Measurements from ENCODE around the gene RGS7. TPM values are rescaled to one million over a fixed set of nuclear protein-coding genes. Genes with fewer than 3 reads are reported as not detected.
A peak's percentile ranks its signal among the peaks of the same experiment; 100 is the strongest.

Gene RGS7
- total and polyA plus RNA-seq, 2 of the 8 experiments (the other 6 are each of a cell fraction or from before 2014, with no cell fraction given) = 1.6 to 3.0 TPM

DNA sequence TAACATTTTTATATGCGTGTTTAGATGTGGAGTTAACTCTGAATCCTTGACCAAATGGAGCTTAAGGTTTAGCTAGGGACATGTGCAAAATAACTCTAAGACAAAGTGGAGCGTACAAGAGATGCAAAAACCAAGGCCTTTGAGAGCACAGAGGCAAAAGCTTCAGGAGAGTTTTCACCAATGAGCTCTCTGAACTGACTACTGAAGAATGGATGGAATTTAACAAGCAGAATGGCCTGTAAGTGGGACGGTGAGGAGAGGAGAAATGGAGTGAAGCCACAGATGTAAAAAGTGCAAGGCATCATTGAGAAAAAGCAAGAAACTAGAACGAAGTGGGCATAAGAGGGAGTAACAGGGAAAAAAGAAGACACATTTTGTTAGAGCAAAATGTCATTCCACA is 260.0 kb downstream of the RGS7 start:
- Histone ChIP-seq H3K14ac (ENCODE audit: insufficient read length) (no peak overlapping the region), H3K56ac (replicated peaks; ENCODE audit: insufficient read length, low read depth, low read length) (no peak overlapping the region), H3K4me1 (replicated peaks in 1 of 4; ENCODE audit: control insufficient read depth in 3 of 4, insufficient read depth in 4 of 4, low read length in 3 of 4) (peaks cover 0 to 6% (median 3%) of the 10 kb centered on the region in 4 experiments; a peak in 3 of 7 replicates), H4K91ac (replicated peaks; ENCODE audit: insufficient read length, low read length) (no peak overlapping the region), H3K4me2 (ENCODE audit: insufficient read depth in 1 of 2, low read depth in 2 of 2, low read length in 2 of 2) (no peak overlapping the region), H2AK5ac (ENCODE audit: low read depth, low read length) (no peak overlapping the region), H2BK20ac (ENCODE audit: low read length) (no peak overlapping the region), H4K20me1 (replicated peaks in 1 of 2; ENCODE audit: control insufficient read depth in 1 of 2, insufficient read depth in 2 of 2, low read length in 2 of 2) (no peaks in the 10 kb centered on the region), H3K9me3 (ENCODE audit: insufficient read depth in 2 of 2, low read depth in 1 of 2, low read length in 1 of 2) (no peaks in the 10 kb centered on the region), H3K18ac (ENCODE audit: extremely low read depth, low read length) (0 out of 2 replicates have a peak overlapping the region, but pooled peaks have one; percentile 33), H2BK12ac (ENCODE audit: low read depth, low read length) (no peak overlapping the region), H4K5ac (ENCODE audit: insufficient read length, low read depth, low read length) (no peak overlapping the region), H3K9ac (replicated peaks in 1 of 4; ENCODE audit: extremely low read depth in 1 of 4, low read depth in 3 of 4, low read length in 3 of 4) (no peak overlapping the region), H2AFZ (ENCODE audit: low read length) (0 out of 2 replicates have a peak overlapping the region, but pooled peaks have one; percentile 1), H3K4ac (replicated peaks; ENCODE audit: insufficient read length, low read depth, low read length) (no peak overlapping the region), H3K27ac (ENCODE audit: low read depth, low read length) (no peak overlapping the region), H3K36me3 (ENCODE audit: control insufficient read depth in 2 of 4, insufficient read depth in 4 of 4, low read length in 3 of 4) (no peaks in the 10 kb centered on the region), H2BK15ac (ENCODE audit: low read length) (no peak overlapping the region), H4K8ac (ENCODE audit: extremely low read depth, insufficient read depth, low read length) (no peak overlapping the region), H2BK120ac (replicated peaks; ENCODE audit: low read depth, low read length) (no peak overlapping the region), H2BK5ac (ENCODE audit: low read depth, low read length) (no peak overlapping the region), H3K4me3 (ENCODE audit: extremely low read depth in 1 of 4, insufficient read depth in 2 of 4, low read depth in 3 of 4, low read length in 4 of 4) (no peak overlapping the region), H3K23me2 (ENCODE audit: low read depth, low read length) (no peaks in the 10 kb centered on the region), H3K23ac (ENCODE audit: insufficient read length) (no peak overlapping the region), H3K79me2 (ENCODE audit: control insufficient read depth in 1 of 2, insufficient read depth in 2 of 2, low read length in 2 of 2) (no peaks in the 10 kb centered on the region), H3K79me1 (ENCODE audit: low read depth, low read length) (no peaks in the 10 kb centered on the region), H3K27me3 (replicated peaks in 1 of 4; ENCODE audit: control insufficient read depth in 3 of 4, extremely low read depth in 1 of 4, insufficient read depth in 3 of 4, low read length in 3 of 4) (no peaks in the 10 kb centered on the region)
- peak; percentile 39 for FAIRE-seq
- WGBS, 2 experiments (ENCODE audit: extremely low coverage in 1 of 2, insufficient coverage in 1 of 2, insufficient read length in 1 of 2, insufficient replicate concordance in 2 of 2, low coverage in 1 of 2, low lambda C conversion rate in 2 of 2, missing lambda C conversion rate in 1 of 2) = 84% methylated on average over 4 of the region's 4 CpGs; no CpG with 5 or more reads in 1 of the 2 experiments
- CTCF ChIA-PET (ENCODE audit: partially characterized antibody) = interaction anchor here (0.7 to 1.8 kb wide), 11 partner anchors 9 to 407 kb away, joined by 3 to 9 read pairs (median 4); no protein-coding TSS in a partner anchor
- DNase-seq (ENCODE audit: low read depth in 1 of 2, low spot score in 2 of 2) = no peak
- POLR2A ChIA-PET (ENCODE audit: partially characterized antibody) = no interaction called here
- no peak for TF ChIP-seq CHD2 (IDR thresholded peaks at IDR 0.05; ENCODE audit: low read length)
